ENCODE results near the gene FAM222A. TPM values are rescaled to one million over a fixed set of nuclear protein-coding genes. Genes with fewer than 3 reads are reported as not detected.

The FAM222A gene
- total RNA-seq, 1 experiment from 2014 or later, result 2.8 TPM

GRCh38 chr12:109689426-109689825 lies 24.2 kb upstream of the FAM222A start:
- Histone ChIP-seq H3K27ac (ENCODE audit: insufficient read length, low read depth, low read length) (no peak overlapping the region), H4K20me1 (ENCODE audit: control insufficient read depth, insufficient read depth, insufficient read length) (no peaks in the 10 kb centered on the region), H3K14ac (ENCODE audit: insufficient read depth, low read length) (no peak overlapping the region), H3K27me3 (ENCODE audit: insufficient read depth, low read length) (no peaks in the 10 kb centered on the region), H2BK120ac (ENCODE audit: low read depth, low read length, poor library complexity, severe bottlenecking) (no peak overlapping the region), H3K4ac (ENCODE audit: low read depth, low read length) (no peak overlapping the region), H2BK12ac (ENCODE audit: insufficient read length, low read depth, low read length) (no peak overlapping the region), H3K79me2 (ENCODE audit: insufficient read depth, low read length) (no peaks in the 10 kb centered on the region), H4K5ac (ENCODE audit: insufficient read length, low read depth, low read length) (no peak overlapping the region), H3K4me2 (ENCODE audit: insufficient read depth, insufficient read length, low read length) (no peak overlapping the region), H4K91ac (ENCODE audit: insufficient read length, low read depth, low read length) (no peak overlapping the region), H2AK5ac (ENCODE audit: insufficient read length, low read length) (no peak overlapping the region), H3K18ac (ENCODE audit: insufficient read length, low read depth, low read length) (no peak overlapping the region), H3K9me3 (ENCODE audit: control insufficient read depth, low read depth, low read length) (no peaks in the 10 kb centered on the region), H2AFZ (ENCODE audit: low read length) (no peak overlapping the region), H3K4me1 (ENCODE audit: insufficient read depth, low read length) (no peaks in the 10 kb centered on the region), H3K9ac (ENCODE audit: extremely low read depth, insufficient read length, low read length) (no peak overlapping the region), H2BK5ac (ENCODE audit: insufficient read length, low read length) (no peak overlapping the region), H3T11ph (ENCODE audit: low read length) (no peak overlapping the region), H2BK20ac (ENCODE audit: low read depth, low read length, poor library complexity, severe bottlenecking) (no peak overlapping the region), H4K8ac (replicated peaks; ENCODE audit: insufficient read length, low read depth, low read length) (no peak overlapping the region), H3K79me1 (ENCODE audit: insufficient read depth, low read depth, low read length, poor library complexity, severe bottlenecking) (no peaks in the 10 kb centered on the region), H2BK15ac (ENCODE audit: low read depth, low read length) (no peak overlapping the region), H3K56ac (ENCODE audit: insufficient read length, low read depth, low read length) (no peak overlapping the region), H3K23ac (ENCODE audit: insufficient read length, low read depth, low read length) (no peak overlapping the region), H3K23me2 (ENCODE audit: insufficient read length, low read depth, low read length, poor library complexity, severe bottlenecking) (no peaks in the 10 kb centered on the region)
- Mint-ChIP-seq H3K27ac (no peak overlapping the region), H3K9me3 (peaks cover 0 to 2% of the 10 kb centered on the region in 2 experiments; a peak in 1 of 5 replicates), H3K4me3 (no peak overlapping the region), H3K27me3 (ENCODE audit: low read depth) (peaks cover 13% of the 10 kb centered on the region), H3K4me1 (peaks cover 0 to 6% of the 10 kb centered on the region in 2 experiments; a peak in 2 of 4 replicates), H3K36me3 (ENCODE audit: insufficient read depth in 1 of 3, low read depth in 3 of 3) (no peaks in the 10 kb centered on the region)
- WGBS (ENCODE audit: extremely low coverage, insufficient read length, low lambda C conversion rate), result no CpG with 5 or more reads among the region's 3 CpGs
- DNase-seq, result no peak
- no peak for TF ChIP-seq CTCF (conservative IDR thresholded peaks at IDR 0.05)

Measured in H9 (cell line).